Placental pericyte (primary cell): ENCODE measurements around the gene CNMD. TPM values are rescaled to one million over a fixed set of nuclear protein-coding genes. Genes with fewer than 3 reads are reported as not detected.

ENCODE experiments used
- total RNA-seq: library from RNA; depleted of rRNA; stranded (reverse); fragments of >200 nt; gene quantifications from 2 replicates; pipeline ENCODE4 v1.2.3, GENCODE V29; 2012

CNMD gene
- not detected in 2 replicates for total RNA-seq

DNA sequence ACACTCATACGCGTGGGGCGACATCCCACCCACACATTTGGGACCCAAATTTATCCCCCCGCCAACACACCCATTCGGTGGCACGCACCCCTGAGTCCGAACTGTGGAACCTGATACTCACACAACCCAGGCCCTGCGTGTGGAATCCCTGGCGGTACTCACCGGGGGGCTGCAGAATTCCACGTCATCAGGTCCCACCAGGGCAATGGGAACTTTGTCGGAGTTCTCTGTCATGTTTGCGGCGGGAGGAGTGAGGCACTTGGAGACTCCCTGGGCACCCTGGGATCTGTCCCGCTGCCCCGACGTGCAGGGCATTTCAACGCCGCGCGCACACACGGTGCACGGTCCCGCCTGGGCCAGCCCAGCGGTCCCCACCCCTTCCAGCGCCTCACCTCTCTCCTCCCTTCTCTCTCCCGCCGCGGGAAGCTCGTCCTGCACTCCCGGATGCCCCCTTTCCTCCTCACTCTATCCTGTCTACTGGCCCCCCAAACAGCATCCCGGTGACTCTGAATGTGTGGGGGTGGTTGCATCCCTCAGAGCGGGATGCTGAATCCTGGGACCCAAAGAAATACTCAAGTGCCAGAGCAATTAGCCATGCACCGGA is at the start of gene CNMD:
Gene CNMD (minus strand): TSS at position 353 of the 604 bp plus-strand sequence. CDS start 119 bp downstream, at position 234.

Other genes starting within 250 kb of the CNMD start
- gene HNRNPA1L2, start 97.4 kb downstream of the CNMD start, total RNA-seq = 2.1 and 5.0 TPM in 2 replicates
- 33.3 and 53.3 TPM in 2 replicates for gene SUGT1, start 87.0 kb downstream of the CNMD start, total RNA-seq
- gene PCDH8, start 108.8 kb upstream of the CNMD start, total RNA-seq = not detected in 2 replicates